DOHH2 (cell line): ENCODE measurements around the gene TBXA2R.

ENCODE experiments used
- H3F3A ChIP-seq: fragments of 200-600 bp; sonication (generic), shearing (Covaris generic); 2 replicates; pipeline ENCODE4 v1.6.0; 2016; ENCODE audit warnings: antibody characterized with exemption, mild to moderate bottlenecking; ENCODE audit not compliant: control insufficient read depth, insufficient read depth
- H3K27ac ChIP-seq: fragments of 200-600 bp; sonication (generic); 2 replicates; pipeline ENCODE4 v1.5.1; 2014; ENCODE audit warnings: low read depth, mild to moderate bottlenecking, low read length, moderate library complexity
- H3K27me3 ChIP-seq: fragments of 200-600 bp; sonication (generic); 2 replicates; pipeline ENCODE4 v1.6.1; 2014; ENCODE audit warnings: mild to moderate bottlenecking, low read length, mixed read lengths; ENCODE audit not compliant: control insufficient read depth
- H3K36me3 ChIP-seq: fragments of 200-600 bp; sonication (generic); 2 replicates; pipeline ENCODE4 v1.6.1; 2014; ENCODE audit warnings: mild to moderate bottlenecking, low read length, moderate library complexity, mixed read lengths; ENCODE audit not compliant: control insufficient read depth
- H3K4me1 ChIP-seq: fragments of 200-600 bp; sonication (generic); 2 replicates; pipeline ENCODE4 v1.6.1; 2014; ENCODE audit warnings: mild to moderate bottlenecking, low read length, mixed read lengths; ENCODE audit not compliant: control insufficient read depth
- H3K4me2 ChIP-seq: fragments of 200-600 bp; sonication (generic); 2 replicates; pipeline ENCODE4 v1.6.0; 2014; ENCODE audit warnings: mild to moderate bottlenecking, low read length, moderate library complexity
- H3K4me3 ChIP-seq: fragments of 200-600 bp; sonication (generic); 2 replicates; pipeline ENCODE4 v1.5.1; 2014; ENCODE audit warnings: mild to moderate bottlenecking, low read length, mixed read lengths
- H3K79me2 ChIP-seq: fragments of 200-600 bp; sonication (generic); 2 replicates; pipeline ENCODE4 v1.6.1; 2014; ENCODE audit warnings: mild to moderate bottlenecking, low read length, mixed read lengths; ENCODE audit not compliant: control insufficient read depth
- H3K9me2 ChIP-seq: fragments of 200-600 bp; sonication (generic); replicated peaks from 2 replicates; pipeline ENCODE4 v1.6.1; 2014; ENCODE audit warnings: mild to moderate bottlenecking, low read length, mixed read lengths; ENCODE audit not compliant: control insufficient read depth
- H3K9me3 ChIP-seq: fragments of 200-600 bp; sonication (generic); 2 replicates; pipeline ENCODE4 v1.6.1; 2014; ENCODE audit warnings: antibody characterized with exemption, low read length, mixed read lengths; ENCODE audit not compliant: control insufficient read depth, insufficient read depth
- H4K20me1 ChIP-seq: fragments of 200-600 bp; sonication (generic); 2 replicates; pipeline ENCODE4 v1.6.0; 2014; ENCODE audit warnings: low read depth, mild to moderate bottlenecking, antibody characterized with exemption, low read length, moderate library complexity; ENCODE audit not compliant: control insufficient read depth, insufficient read depth
- CTCF ChIP-seq: fragments of 200-600 bp; sonication (generic); IDR thresholded peaks from one replicate; pipeline ENCODE4 v1.5.1; 2014; ENCODE audit warnings: antibody characterized with exemption, mild to moderate bottlenecking, low read depth, low read length; ENCODE audit not compliant: poor library complexity, severe bottlenecking
- EZH2phosphoT487 ChIP-seq: fragments of 200-600 bp; sonication (generic); IDR thresholded peaks from 2 replicates; pipeline ENCODE4 v1.6.1; 2017; ENCODE audit warnings: borderline replicate concordance, mild to moderate bottlenecking, antibody characterized with exemption, low read length, moderate library complexity, mixed read lengths

TBXA2R gene

GRCh38 chr19:3576696-3577443 is 29.8 kb downstream of the TBXA2R start:
- Histone ChIP-seq H3K36me3 (peaks cover 16% of the 10 kb centered on the region), H3K4me3 (no peak overlapping the region), H4K20me1 (no peaks in the 10 kb centered on the region; the same call in 1 of the 2 replicates), H3K4me1 (peaks cover 10% of the 10 kb centered on the region), H3F3A (no peaks in the 10 kb centered on the region), H3K4me2 (no peak overlapping the region), H3K9me2 (no peaks in the 10 kb centered on the region), H3K27ac (no peak overlapping the region), H3K9me3 (no peaks in the 10 kb centered on the region), H3K27me3 (no peaks in the 10 kb centered on the region), H3K79me2 (peaks cover 6% of the 10 kb centered on the region)
- TF ChIP-seq CTCF: no peak
- TF ChIP-seq EZH2phosphoT487: no peak

- Histone ChIP-seq H4K20me1 (no peaks in the 10 kb centered on the region; the same call in 1 of the 2 replicates), H3K27ac (no peak overlapping the region), H3K9me2 (no peaks in the 10 kb centered on the region), H3K27me3 (no peaks in the 10 kb centered on the region), H3K9me3 (no peaks in the 10 kb centered on the region), H3F3A (no peaks in the 10 kb centered on the region), H3K4me3 (no peak overlapping the region), H3K36me3 (peaks cover 16% of the 10 kb centered on the region), H3K79me2 (peaks cover 6% of the 10 kb centered on the region), H3K4me2 (no peak overlapping the region), H3K4me1 (peaks cover 10% of the 10 kb centered on the region)
- TF ChIP-seq CTCF: no peak
- no peak for TF ChIP-seq EZH2phosphoT487
Measured at GRCh38 chr19:3575949-3576673, 30.6 kb downstream of the TBXA2R start.

- peaks cover 6% of the 10 kb centered on the region for H3K79me2 ChIP-seq
- no peaks in the 10 kb centered on the region; the same call in 1 of the 2 replicates for H4K20me1 ChIP-seq
- no peaks in the 10 kb centered on the region; the same call in 1 of the 2 replicates for H3F3A ChIP-seq
- no peak overlapping the region for H3K4me3 ChIP-seq
- H3K4me1 ChIP-seq: peaks cover 10% of the 10 kb centered on the region
- H3K36me3 ChIP-seq: peaks cover 16% of the 10 kb centered on the region
- no peaks in the 10 kb centered on the region for H3K27me3 ChIP-seq
- H3K9me2 ChIP-seq: no peaks in the 10 kb centered on the region
- TF ChIP-seq CTCF: no peak
- no peak for TF ChIP-seq EZH2phosphoT487
- no peak overlapping the region for H3K27ac ChIP-seq
- H3K9me3 ChIP-seq: no peaks in the 10 kb centered on the region
- no peak overlapping the region for H3K4me2 ChIP-seq
Measured at GRCh38 chr19:3575260-3575741, 31.4 kb downstream of the TBXA2R start.
